Prostate gland (tissue), 2 donors: ENCODE measurements around the gene SPON1. TPM values are rescaled to one million over a fixed set of nuclear protein-coding genes. Genes with fewer than 3 reads are reported as not detected.

Source experiments
- DNase-seq: peaks from one replicate; pipeline ENCODE4 v3.0.0-alpha.2; 2019; ENCODE audit warnings: low spot score
- H3K27ac ChIP-seq, 2 donors: fragments of 200-600 bp; sonication (generic); 2 replicates each; pipeline ENCODE4 v1.5.1; 2017 to 2019
- H3K27me3 ChIP-seq: fragments of 200-600 bp; sonication (generic); replicated peaks from 2 replicates; pipeline ENCODE4 v1.5.1; 2019; ENCODE audit not compliant: insufficient read depth
- H3K36me3 ChIP-seq, 2 donors: fragments of 200-600 bp; sonication (generic); 1 replicate in 1 of 2; 2 replicates in 1 of 2; pipeline versions ENCODE4 v1.5.1 to v1.8.1; 2017 to 2019
- H3K4me1 ChIP-seq: fragments of 200-600 bp; sonication (generic); replicated peaks from 2 replicates; pipeline ENCODE4 v1.5.1; 2019
- H3K4me3 ChIP-seq, 2 donors: fragments of 200-600 bp; sonication (generic); 2 replicates each; pipeline ENCODE4 v1.5.1; 2017 to 2019
- H3K9me3 ChIP-seq: fragments of 200-600 bp; sonication (generic); 2 replicates; pipeline ENCODE4 v1.5.1; 2017
- POLR2A ChIP-seq: fragments of 450-650 bp; IDR thresholded peaks from one replicate; pipeline ENCODE4 v1.6.1; 2016; ENCODE audit warnings: antibody characterized with exemption, mild to moderate bottlenecking
- POLR2AphosphoS5 ChIP-seq: sonication (generic); formaldehyde crosslinking; IDR thresholded peaks from one replicate; pipeline ENCODE4 v1.6.1; 2017; ENCODE audit warnings: antibody characterized with exemption
- WGBS: methylation state at CpG from one replicate; pipeline ENCODE4 v1.1.5; 2018; 5-methylcytosine and 5-hydroxymethylcytosine counted together
- intact Hi-C: fragments of 100-400 bp; cut with DNase I; formaldehyde crosslinking; loops from one replicate; pipeline ENCODE4 v1.14.2; 2022
- total RNA-seq, 2 donors: library from RNA; depleted of rRNA; stranded (reverse); fragments of >200 nt; gene quantifications; one replicate each; pipeline ENCODE4 v1.1.0, GENCODE V29; 2016
- TF ChIP-seq, protein P1 (sequence below), 4 experiments: fragments of 200-600 bp in 2 of 4; fragments of 450-650 bp in 2 of 4; sonication (generic) in 2 of 4; IDR thresholded peaks; 1 replicate in 3 of 4; 2 replicates in 1 of 4; pipeline ENCODE4 v1.5.1; 2016 to 2019; ENCODE audit warnings: antibody characterized with exemption in 4 of 4, mild to moderate bottlenecking in 2 of 4, moderate library complexity in 2 of 4

The SPON1 gene
- total RNA-seq, 2 donors from 2014 or later: 13.7 to 28.2 TPM

DNA sequence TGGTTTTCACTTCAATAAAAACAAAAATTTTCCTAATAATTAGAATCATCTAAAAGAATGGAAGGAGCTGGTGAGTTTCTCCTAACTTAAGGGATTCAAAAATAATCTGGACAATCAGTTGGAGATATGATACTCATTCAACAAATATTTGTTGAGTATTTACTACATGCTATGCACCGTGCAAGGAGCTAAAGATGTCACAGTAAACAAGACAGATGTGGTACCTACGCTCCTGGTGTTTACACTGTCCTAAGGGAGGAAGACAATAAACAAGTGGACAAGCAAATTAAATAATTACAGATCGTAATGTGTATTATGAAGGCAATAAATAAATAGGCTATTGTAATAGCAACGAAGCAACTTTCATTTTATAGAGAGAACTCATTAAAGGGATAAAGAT is 9.9 kb upstream of the SPON1 start:
- TF ChIP-seq, protein P1, sequence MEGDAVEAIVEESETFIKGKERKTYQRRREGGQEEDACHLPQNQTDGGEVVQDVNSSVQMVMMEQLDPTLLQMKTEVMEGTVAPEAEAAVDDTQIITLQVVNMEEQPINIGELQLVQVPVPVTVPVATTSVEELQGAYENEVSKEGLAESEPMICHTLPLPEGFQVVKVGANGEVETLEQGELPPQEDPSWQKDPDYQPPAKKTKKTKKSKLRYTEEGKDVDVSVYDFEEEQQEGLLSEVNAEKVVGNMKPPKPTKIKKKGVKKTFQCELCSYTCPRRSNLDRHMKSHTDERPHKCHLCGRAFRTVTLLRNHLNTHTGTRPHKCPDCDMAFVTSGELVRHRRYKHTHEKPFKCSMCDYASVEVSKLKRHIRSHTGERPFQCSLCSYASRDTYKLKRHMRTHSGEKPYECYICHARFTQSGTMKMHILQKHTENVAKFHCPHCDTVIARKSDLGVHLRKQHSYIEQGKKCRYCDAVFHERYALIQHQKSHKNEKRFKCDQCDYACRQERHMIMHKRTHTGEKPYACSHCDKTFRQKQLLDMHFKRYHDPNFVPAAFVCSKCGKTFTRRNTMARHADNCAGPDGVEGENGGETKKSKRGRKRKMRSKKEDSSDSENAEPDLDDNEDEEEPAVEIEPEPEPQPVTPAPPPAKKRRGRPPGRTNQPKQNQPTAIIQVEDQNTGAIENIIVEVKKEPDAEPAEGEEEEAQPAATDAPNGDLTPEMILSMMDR (IDR thresholded peaks at IDR 0.05): no peak
- TF ChIP-seq POLR2AphosphoS5: no peak
- TF ChIP-seq POLR2A: no peak
- Histone ChIP-seq H3K4me3 (no peak overlapping the region), H3K36me3 (no peaks in the 10 kb centered on the region), H3K27me3 (no peaks in the 10 kb centered on the region), H3K27ac (no peak overlapping the region), H3K9me3 (no peaks in the 10 kb centered on the region), H3K4me1 (no peaks in the 10 kb centered on the region)
- WGBS: 45% methylated on average over 4 of the region's 4 CpGs
- DNase-seq: no peak
- intact Hi-C loops: no loop called here

DNA sequence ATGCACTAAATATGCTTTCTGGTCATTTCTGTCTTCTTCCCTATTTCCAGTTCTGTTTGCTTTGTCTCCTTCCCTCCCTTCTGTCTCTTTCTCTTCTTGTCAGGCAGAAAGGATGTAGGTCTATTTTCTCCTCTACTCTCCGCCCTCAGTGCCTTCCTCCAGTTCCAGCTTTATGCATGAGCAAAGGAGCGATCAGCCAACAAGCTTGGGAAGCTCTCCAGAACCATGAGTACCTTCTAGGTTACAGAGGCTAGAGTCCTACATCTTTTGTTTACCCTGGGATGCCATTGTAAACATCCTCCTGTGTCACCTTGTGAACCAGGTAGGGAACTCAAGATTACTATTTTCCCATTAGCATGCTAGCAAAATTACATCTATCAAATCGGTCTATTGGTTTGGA is 7.9 kb upstream of the SPON1 start:
- Histone ChIP-seq H3K4me3 (no peak overlapping the region), H3K27me3 (no peaks in the 10 kb centered on the region), H3K4me1 (no peaks in the 10 kb centered on the region), H3K9me3 (no peaks in the 10 kb centered on the region), H3K36me3 (no peaks in the 10 kb centered on the region), H3K27ac (no peak overlapping the region)
- intact Hi-C loops: no loop called here
- DNase-seq: no peak
- TF ChIP-seq POLR2A (no peak), POLR2AphosphoS5 (no peak)
- TF ChIP-seq, protein P1 (IDR thresholded peaks at IDR 0.05): no peak
- 62% methylated on average over 3 of the region's 3 CpGs for WGBS

DNA sequence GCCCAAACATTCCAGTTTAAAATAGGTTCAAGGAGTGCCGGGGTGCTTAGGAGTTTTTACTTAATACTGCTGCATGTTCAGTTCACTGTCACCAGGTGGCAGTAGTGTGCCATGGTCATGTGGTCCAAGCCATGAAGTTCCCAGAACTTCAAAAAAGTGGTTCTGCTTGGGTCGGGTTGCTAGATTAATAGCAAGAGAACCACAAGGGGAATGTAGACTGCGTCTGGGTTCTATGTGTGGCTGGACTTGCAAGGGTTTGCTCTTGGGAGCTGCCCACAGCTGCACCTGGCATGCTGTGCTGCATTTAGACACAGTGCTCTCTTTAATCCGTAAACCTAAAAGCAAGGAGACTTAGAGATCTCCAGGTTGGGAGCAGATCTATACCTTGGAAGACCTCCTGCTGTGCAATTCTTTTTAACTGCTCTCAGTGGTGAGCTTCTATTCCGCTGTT is 6.5 kb upstream of the SPON1 start:
- Histone ChIP-seq H3K4me1 (no peaks in the 10 kb centered on the region), H3K36me3 (no peaks in the 10 kb centered on the region), H3K27me3 (no peaks in the 10 kb centered on the region), H3K27ac (no peak overlapping the region), H3K4me3 (no peak overlapping the region), H3K9me3 (no peaks in the 10 kb centered on the region)
- peak; percentile 46 for DNase-seq
- TF ChIP-seq POLR2AphosphoS5 (no peak), POLR2A (no peak)
- TF ChIP-seq, protein P1 (IDR thresholded peaks at IDR 0.05): peak; percentile 75 to 94 (median 88)
- intact Hi-C loops: loop anchor here (2.0 kb wide), 1 partner anchor 193 kb away; no protein-coding TSS in a partner anchor
- 50% methylated on average over 4 of the region's 5 CpGs for WGBS

DNA sequence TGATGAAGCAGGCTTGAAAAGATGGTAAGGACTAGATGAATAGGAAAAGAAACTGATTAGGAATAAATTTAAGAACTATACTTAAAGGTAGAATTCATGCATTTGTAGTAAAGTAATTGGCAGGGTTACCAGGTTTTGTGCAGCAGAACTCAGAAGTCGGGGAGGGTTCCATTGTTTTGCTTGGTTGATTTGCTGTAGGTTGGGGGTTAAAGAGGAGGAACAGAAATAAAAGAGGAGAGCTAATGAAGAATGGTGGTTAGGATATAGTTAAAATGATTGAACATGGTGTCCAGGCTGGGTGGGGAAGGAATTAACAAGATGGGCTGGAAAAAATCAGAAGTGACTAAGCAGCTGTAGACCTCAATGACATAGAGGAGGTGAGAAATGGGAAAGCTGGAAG is 5.5 kb upstream of the SPON1 start:
- Histone ChIP-seq H3K4me3 (no peak overlapping the region), H3K36me3 (no peaks in the 10 kb centered on the region), H3K27ac (no peak overlapping the region), H3K4me1 (no peaks in the 10 kb centered on the region), H3K27me3 (no peaks in the 10 kb centered on the region), H3K9me3 (no peaks in the 10 kb centered on the region)
- intact Hi-C loops: loop anchor here (1.0 to 2.0 kb wide), 2 partner anchors 192 to 292 kb away; no protein-coding TSS in a partner anchor
- TF ChIP-seq POLR2A (no peak), POLR2AphosphoS5 (no peak)
- TF ChIP-seq, protein P1 (IDR thresholded peaks at IDR 0.05): no peak
- WGBS: 97% methylated on average over 1 of the region's 1 CpG
- no peak for DNase-seq

DNA sequence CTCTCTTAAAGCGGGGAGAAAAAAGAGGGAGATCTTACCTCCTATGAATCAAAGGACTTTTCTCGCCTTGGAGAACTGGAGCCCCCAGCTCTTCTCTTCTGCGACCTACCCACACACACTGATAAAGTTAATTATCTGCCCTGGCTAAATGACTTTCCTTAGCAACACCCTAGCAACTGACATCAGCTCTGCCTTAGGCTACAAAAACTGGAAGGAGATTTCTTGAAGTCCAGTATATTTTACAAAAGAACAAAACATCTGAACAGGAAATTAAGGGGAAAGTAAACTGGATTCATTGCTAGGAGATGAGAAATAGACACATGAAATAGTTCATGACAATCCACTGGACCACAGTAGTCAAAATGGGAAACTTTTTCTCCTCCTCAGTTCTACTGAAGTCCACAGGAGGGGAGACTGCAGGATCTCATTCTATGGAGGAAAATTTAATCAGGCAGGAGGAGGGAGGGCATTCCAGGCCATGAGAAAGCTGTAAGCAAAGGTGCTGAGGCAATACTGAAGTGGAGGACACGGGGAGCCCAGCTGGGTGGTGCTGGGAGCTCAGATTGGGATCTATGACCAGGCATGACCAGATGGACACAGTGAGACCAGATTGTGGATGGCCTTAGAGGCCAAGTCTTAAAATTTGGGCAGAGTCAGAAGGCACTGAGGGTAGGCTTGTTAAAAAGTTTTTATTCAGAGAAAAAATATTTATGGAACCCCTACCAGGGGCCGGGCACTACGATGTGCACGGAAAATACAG is 3.7 kb upstream of the SPON1 start:
- intact Hi-C loops: no loop called here

More for the DNA sequence above, 3.7 kb upstream of the SPON1 start:
- Histone ChIP-seq H3K36me3 (no peaks in the 10 kb centered on the region), H3K4me3 (no peak overlapping the region), H3K27me3 (peaks cover 11% of the 10 kb centered on the region), H3K4me1 (no peaks in the 10 kb centered on the region), H3K9me3 (no peaks in the 10 kb centered on the region), H3K27ac (no peak overlapping the region)
- 87% methylated on average over 7 of the region's 7 CpGs for WGBS
- TF ChIP-seq, protein P1 (IDR thresholded peaks at IDR 0.05): no peak
- no peak for TF ChIP-seq POLR2AphosphoS5
- TF ChIP-seq POLR2A: no peak
- no peak for DNase-seq
